HCT116 (cell line): ENCODE data around the gene ZC3H12C. TPM values are rescaled to one million over a fixed set of nuclear protein-coding genes. Genes with fewer than 3 reads are reported as not detected.

Experiments used
- ATAC-seq: fragments of 200-7000 bp; cut with Tn5 transposase; 2 replicates; pipeline ENCODE4 v1.9.1; 2020; ENCODE audit warnings: mild to moderate bottlenecking, moderate library complexity
- BruUV-seq: library from RNA; stranded (reverse); fragments of 400-500 nt; replicated peaks from 2 replicates; lab custom pipeline; 2021; lab: Mats Ljungman, UMichigan
- CTCF ChIA-PET: fragments of 300-600 bp; sonication (Branson Sonifier 250); formaldehyde crosslinking; loops from one replicate; lab custom pipeline; 2021; ENCODE audit warnings: antibody characterized with exemption; lab: Charles Lee
- POLR2A ChIA-PET: fragments of 300-600, 350-600 bp; sonication (Branson Sonifier 250); formaldehyde crosslinking; loops from one replicate; lab custom pipeline; 2021; ENCODE audit warnings: antibody characterized with exemption; lab: Charles Lee
- RAD21 ChIA-PET, 2 experiments: fragments of 300-600 bp; sonication (Branson Sonifier 250); formaldehyde crosslinking; loops; one replicate each; lab custom pipeline; 2023; ENCODE audit warnings: low total read pairs in 2 of 2; ENCODE audit not compliant: uncharacterized antibody in 2 of 2, unreplicated experiment in 2 of 2, low non-redundant PET in 1 of 2; lab: Charles Lee
- DNase-seq: peaks from one replicate; pipeline ENCODE4 v3.0.0-alpha.2; 2010; ENCODE audit warnings: low read depth, low spot score
- H2AFZ ChIP-seq: fragments of 200-600 bp; shearing (Covaris generic), sonication (generic); 2 replicates; pipeline ENCODE4 v1.6.1; 2017; ENCODE audit warnings: low read depth, mixed run types, mixed read lengths, antibody characterized with exemption, low read length; ENCODE audit not compliant: poor library complexity, severe bottlenecking
- H3K27ac ChIP-seq: 2 replicates; pipeline ENCODE4 v1.5.1; 2012; ENCODE audit warnings: low read depth, low read length
- H3K27me3 ChIP-seq: fragments of 200-600 bp; sonication (generic); 2 replicates; pipeline ENCODE4 v1.6.1; 2016; ENCODE audit warnings: mixed run types, low read length, mixed read lengths; ENCODE audit not compliant: insufficient read depth
- H3K36me3 ChIP-seq, 2 experiments: fragments of 200-500 bp in 1 of 2; fragments of 200-600 bp in 1 of 2; sonication (Bioruptor generic) in 1 of 2; sonication (generic) in 1 of 2; 2 replicates each; pipeline versions ENCODE4 v1.5.1 to v1.6.1; 2014 to 2016; ENCODE audit warnings: low read length in 2 of 2, inconsistent platforms in 1 of 2, mixed read lengths in 1 of 2, mixed run types in 1 of 2; ENCODE audit not compliant: insufficient read depth in 2 of 2, control insufficient read depth in 1 of 2
- H3K4me1 ChIP-seq, 2 experiments: fragments of 200-600 bp in 1 of 2; sonication (generic) in 1 of 2; 2 replicates each; pipeline versions ENCODE4 v1.5.1 to v1.6.1; 2012 to 2017; ENCODE audit warnings: low read length in 2 of 2, inconsistent platforms in 1 of 2, mild to moderate bottlenecking in 1 of 2, mixed read lengths in 1 of 2, mixed run types in 1 of 2, moderate library complexity in 1 of 2; ENCODE audit not compliant: insufficient read depth in 2 of 2, control insufficient read depth in 1 of 2
- H3K4me2 ChIP-seq: fragments of 200-600 bp; sonication (generic); 2 replicates; pipeline ENCODE4 v1.6.1; 2017; ENCODE audit warnings: mixed run types, low read length, mixed read lengths
- H3K4me3 ChIP-seq, 2 experiments: fragments of 200-600 bp in 1 of 2; sonication (generic) in 1 of 2; replicated peaks in 1 of 2; 2 replicates each; pipeline ENCODE4 v1.5.1; 2011 to 2016; ENCODE audit warnings: low read length in 2 of 2, control low read depth in 1 of 2, low read depth in 1 of 2, mild to moderate bottlenecking in 1 of 2, mixed read lengths in 1 of 2, mixed run types in 1 of 2
- H3K79me2 ChIP-seq: fragments of 200-600 bp; sonication (generic); 2 replicates; pipeline ENCODE4 v1.6.1; 2017; ENCODE audit warnings: mild to moderate bottlenecking, mixed run types, low read length, moderate library complexity, mixed read lengths; ENCODE audit not compliant: insufficient read depth
- H3K9ac ChIP-seq: fragments of 200-600 bp; sonication (generic); 2 replicates; pipeline ENCODE4 v1.6.1; 2016; ENCODE audit warnings: low read length, mixed read lengths
- H3K9me2 ChIP-seq: fragments of 200-600 bp; sonication (generic), shearing (Covaris generic); 2 replicates; pipeline ENCODE4 v1.6.1; 2017; ENCODE audit warnings: mixed run types, mild to moderate bottlenecking, moderate library complexity; ENCODE audit not compliant: insufficient read depth
- H3K9me3 ChIP-seq, 2 experiments: fragments of 200-500 bp in 1 of 2; fragments of 200-600 bp in 1 of 2; sonication (Bioruptor generic) in 1 of 2; sonication (generic) in 1 of 2; 2 replicates each; pipeline ENCODE4 v1.6.1; 2014 to 2017; ENCODE audit warnings: low read length in 2 of 2, mixed read lengths in 2 of 2, inconsistent platforms in 1 of 2, low read depth in 1 of 2, mild to moderate bottlenecking in 1 of 2, mixed run types in 1 of 2, moderate library complexity in 1 of 2; ENCODE audit not compliant: control insufficient read depth in 1 of 2, insufficient read depth in 1 of 2
- H4K20me1 ChIP-seq: fragments of 200-600 bp; sonication (generic), shearing (Covaris generic); 2 replicates; pipeline ENCODE4 v1.6.1; 2017; ENCODE audit warnings: mixed run types, mild to moderate bottlenecking, moderate library complexity; ENCODE audit not compliant: insufficient read depth
- CTCF ChIP-seq, 3 experiments: fragments of 200-600 bp in 1 of 3; sonication (generic) in 1 of 3; IDR thresholded peaks in 2 of 3; conservative IDR thresholded peaks in 1 of 3; 2 replicates each; pipeline ENCODE4 v1.5.1; 2012 to 2017; ENCODE audit warnings: low read depth in 2 of 3, low read length in 2 of 3, antibody characterized with exemption in 1 of 3, borderline replicate concordance in 1 of 3, control low read depth in 1 of 3, mild to moderate bottlenecking in 1 of 3, mixed read lengths in 1 of 3, mixed run types in 1 of 3, moderate library complexity in 1 of 3; ENCODE audit not compliant: insufficient read depth in 1 of 3
- EGR1 ChIP-seq: IDR thresholded peaks from 2 replicates; pipeline ENCODE4 v1.6.1; 2012; ENCODE audit warnings: low read depth
- EZH2 ChIP-seq: fragments of 200-600 bp; sonication (generic); IDR thresholded peaks from 2 replicates; pipeline ENCODE4 v1.6.1; 2017; ENCODE audit warnings: antibody characterized with exemption, mixed run types
- JUND ChIP-seq: IDR thresholded peaks from 2 replicates; pipeline ENCODE4 v1.6.1; 2012
- SIN3A ChIP-seq: IDR thresholded peaks from 2 replicates; pipeline ENCODE4 v1.6.1; 2012; ENCODE audit warnings: low read depth
- intact Hi-C: fragments of 100-400 bp; cut with micrococcal nuclease; formaldehyde crosslinking; loops from 2 replicates; pipeline ENCODE4 v1.10.0; 2022
- total RNA-seq: library from RNA; stranded (reverse); gene quantifications from one replicate; pipeline ENCODE4 v1.2.1, GENCODE V29; 2021; ENCODE audit not compliant: unreplicated experiment

Gene ZC3H12C
- total RNA-seq, 1 experiment from 2014 or later, result 10.2 TPM

GRCh38 chr11:110078923-110079544, 14.2 kb upstream of the ZC3H12C start (continued):
- TF ChIP-seq CTCF (IDR thresholded peaks at IDR 0.05 in 2 of 3, conservative IDR thresholded peaks at IDR 0.05 in 1 of 3; ENCODE audit: borderline replicate concordance in 1 of 3, insufficient read depth in 1 of 3, low read depth in 2 of 3, low read length in 2 of 3) (no peak), SIN3A (no peak), JUND (no peak), EGR1 (no peak)

- ATAC-seq (no peak), DNase-seq (no peak)
- Histone ChIP-seq H3K27ac (no peak overlapping the region), H3K79me2 (no peaks in the 10 kb centered on the region), H3K4me2 (no peak overlapping the region), H3K27me3 (no peaks in the 10 kb centered on the region), H3K4me1 (no peaks in the 10 kb centered on the region), H3K4me3 (no peak overlapping the region), H3K36me3 (no peaks in the 10 kb centered on the region), H3K9me3 (peaks cover 0 to 4% of the 10 kb centered on the region in 2 experiments; a peak in 1 of 4 replicates), H2AFZ (no peak overlapping the region), H3K9me2 (no peaks in the 10 kb centered on the region), H3K9ac (no peak overlapping the region), H4K20me1 (no peaks in the 10 kb centered on the region)
- no TSS peak for BruUV-seq
- no peak for TF ChIP-seq EZH2
- ChIA-PET POLR2A (no interaction called here), CTCF (no interaction called here), RAD21 (no interaction called here)
- intact Hi-C loops, result no loop called here
Measured at GRCh38 chr11:110079726-110080125, 13.5 kb upstream of the ZC3H12C start.
